Measurements from ENCODE around the gene APOA5. TPM values are rescaled to one million over a fixed set of nuclear protein-coding genes. Genes with fewer than 3 reads are reported as not detected.

Gene APOA5
- total and polyA plus RNA-seq, 2 of the 13 experiments (the other 11 are each of a cell fraction or from before 2014, with no cell fraction given) = 44.0 to 49.1 TPM

DNA sequence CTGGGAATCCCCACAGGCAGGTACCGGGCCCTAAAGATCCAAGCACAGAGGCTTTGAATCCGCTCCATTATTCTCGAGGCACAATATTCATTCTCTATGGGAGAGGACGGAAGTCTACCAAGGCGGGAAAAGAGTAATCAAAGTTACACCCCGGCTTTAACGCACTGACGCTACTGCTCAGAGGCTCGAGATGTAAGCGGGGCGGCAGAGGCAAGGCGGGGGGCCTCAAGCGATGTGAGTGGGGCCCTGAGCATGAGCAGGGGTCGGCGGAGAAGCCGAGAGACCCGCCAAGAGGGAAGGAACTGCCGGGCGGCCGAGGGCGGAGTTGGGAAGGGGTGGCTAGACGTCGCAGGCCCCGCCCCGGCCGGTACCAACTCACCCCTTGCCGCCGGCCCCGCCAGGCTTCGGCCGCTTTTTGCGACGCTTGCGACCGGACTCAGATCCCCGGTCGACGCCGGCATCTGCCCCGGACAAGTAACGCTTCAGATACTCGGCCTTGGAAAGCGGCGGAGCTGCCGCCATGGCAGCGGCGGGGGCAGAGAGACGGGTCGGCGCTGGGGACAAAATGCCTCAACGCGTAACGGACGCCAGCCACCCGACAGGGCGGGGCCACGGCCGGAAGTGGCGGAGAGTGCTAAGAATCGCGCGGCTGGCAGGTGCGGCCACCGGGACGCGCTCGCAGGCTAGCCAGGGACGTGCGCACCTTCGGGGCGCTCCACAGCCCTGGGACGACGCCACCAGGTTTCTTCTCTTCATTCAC is 19.1 kb downstream of the APOA5 start, which contains the start of gene BUD13 (continued):
- TF ChIP-seq, protein P1, sequence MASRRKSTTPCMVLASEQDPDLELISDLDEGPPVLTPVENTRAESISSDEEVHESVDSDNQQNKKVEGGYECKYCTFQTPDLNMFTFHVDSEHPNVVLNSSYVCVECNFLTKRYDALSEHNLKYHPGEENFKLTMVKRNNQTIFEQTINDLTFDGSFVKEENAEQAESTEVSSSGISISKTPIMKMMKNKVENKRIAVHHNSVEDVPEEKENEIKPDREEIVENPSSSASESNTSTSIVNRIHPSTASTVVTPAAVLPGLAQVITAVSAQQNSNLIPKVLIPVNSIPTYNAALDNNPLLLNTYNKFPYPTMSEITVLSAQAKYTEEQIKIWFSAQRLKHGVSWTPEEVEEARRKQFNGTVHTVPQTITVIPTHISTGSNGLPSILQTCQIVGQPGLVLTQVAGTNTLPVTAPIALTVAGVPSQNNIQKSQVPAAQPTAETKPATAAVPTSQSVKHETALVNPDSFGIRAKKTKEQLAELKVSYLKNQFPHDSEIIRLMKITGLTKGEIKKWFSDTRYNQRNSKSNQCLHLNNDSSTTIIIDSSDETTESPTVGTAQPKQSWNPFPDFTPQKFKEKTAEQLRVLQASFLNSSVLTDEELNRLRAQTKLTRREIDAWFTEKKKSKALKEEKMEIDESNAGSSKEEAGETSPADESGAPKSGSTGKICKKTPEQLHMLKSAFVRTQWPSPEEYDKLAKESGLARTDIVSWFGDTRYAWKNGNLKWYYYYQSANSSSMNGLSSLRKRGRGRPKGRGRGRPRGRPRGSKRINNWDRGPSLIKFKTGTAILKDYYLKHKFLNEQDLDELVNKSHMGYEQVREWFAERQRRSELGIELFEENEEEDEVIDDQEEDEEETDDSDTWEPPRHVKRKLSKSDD (CRISPR knock-in tag; IDR thresholded peaks at IDR 0.05; ENCODE audit: low read depth) = peak; percentile 84
- TF ChIP-seq KLF6 (CRISPR knock-in tag; IDR thresholded peaks at IDR 0.05) (peak; percentile 88), NR3C1 (CRISPR knock-in tag; IDR thresholded peaks at IDR 0.05) (no peak), ZNF18 (CRISPR knock-in tag; IDR thresholded peaks at IDR 0.05; ENCODE audit: insufficient replicate concordance) (peak; percentile 51), ZNF687 (CRISPR knock-in tag; IDR thresholded peaks at IDR 0.05) (peak; percentile 96), KDM6A (CRISPR knock-in tag; IDR thresholded peaks at IDR 0.05; ENCODE audit: low read depth) (no peak), ZNF615 (CRISPR knock-in tag; IDR thresholded peaks at IDR 0.05; ENCODE audit: borderline replicate concordance) (no peak), ZNF776 (CRISPR knock-in tag; IDR thresholded peaks at IDR 0.05) (peak; percentile 93; the same call in 1 of the 2 replicates), ZNF788 (CRISPR knock-in tag; IDR thresholded peaks at IDR 0.05; ENCODE audit: borderline replicate concordance) (peak; percentile 99), ZNF329 (CRISPR knock-in tag; IDR thresholded peaks at IDR 0.05; ENCODE audit: low read depth) (peak; percentile 82), ZNF792 (CRISPR knock-in tag; IDR thresholded peaks at IDR 0.05) (peak; percentile 60; the same call in 1 of the 2 replicates), ARNT2 (CRISPR knock-in tag; IDR thresholded peaks at IDR 0.05; ENCODE audit: low read depth) (peak; percentile 80; the same call in 1 of the 2 replicates), PTBP1 (IDR thresholded peaks at IDR 0.05; ENCODE audit: low read depth, low read length, poor library complexity, severe bottlenecking) (no peak), CHCHD3 (CRISPR knock-in tag; IDR thresholded peaks at IDR 0.05) (no peak), NCOA5 (CRISPR knock-in tag; IDR thresholded peaks at IDR 0.05) (no peak), ZNF513 (CRISPR knock-in tag; conservative IDR thresholded peaks at IDR 0.05) (peak; percentile 91; the same call in 1 of the 2 replicates), ATF1 (CRISPR knock-in tag; IDR thresholded peaks at IDR 0.05) (no peak)
- TF ChIP-seq, protein P2, sequence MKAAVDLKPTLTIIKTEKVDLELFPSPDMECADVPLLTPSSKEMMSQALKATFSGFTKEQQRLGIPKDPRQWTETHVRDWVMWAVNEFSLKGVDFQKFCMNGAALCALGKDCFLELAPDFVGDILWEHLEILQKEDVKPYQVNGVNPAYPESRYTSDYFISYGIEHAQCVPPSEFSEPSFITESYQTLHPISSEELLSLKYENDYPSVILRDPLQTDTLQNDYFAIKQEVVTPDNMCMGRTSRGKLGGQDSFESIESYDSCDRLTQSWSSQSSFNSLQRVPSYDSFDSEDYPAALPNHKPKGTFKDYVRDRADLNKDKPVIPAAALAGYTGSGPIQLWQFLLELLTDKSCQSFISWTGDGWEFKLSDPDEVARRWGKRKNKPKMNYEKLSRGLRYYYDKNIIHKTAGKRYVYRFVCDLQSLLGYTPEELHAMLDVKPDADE (CRISPR knock-in tag; IDR thresholded peaks at IDR 0.05) = no peak

All from HepG2 (cell line).